ENCODE measurements around the gene STK39.
"Not testable (repeated sequence)": the region's sequence is repeated elsewhere in the genome, so short reads cannot be mapped to it uniquely, and the experiment has no call there.

GRCh38 chr2:168081452-168081851, 165.9 kb downstream of the STK39 start:
- not testable (repeated sequence) for TF ChIP-seq CTCF (conservative IDR thresholded peaks at IDR 0.05; ENCODE audit: low read depth, low read length); CEBPB (IDR thresholded peaks at IDR 0.05; ENCODE audit: low read depth, low read length); POLR2A (IDR thresholded peaks at IDR 0.05; ENCODE audit: low read depth, low read length); MAFK (IDR thresholded peaks at IDR 0.05; ENCODE audit: low read depth, low read length); FOS (IDR thresholded peaks at IDR 0.05; ENCODE audit: low read depth, low read length); ELK1 (IDR thresholded peaks at IDR 0.05; ENCODE audit: borderline replicate concordance, low read depth, low read length); NFE2L2 (IDR thresholded peaks at IDR 0.05; ENCODE audit: low read depth, low read length); USF2 (IDR thresholded peaks at IDR 0.05; ENCODE audit: low read depth, low read length); RCOR1 (IDR thresholded peaks at IDR 0.05; ENCODE audit: insufficient replicate concordance, low read length); CHD1 (IDR thresholded peaks at IDR 0.05; ENCODE audit: low read depth, low read length); SMC3 (IDR thresholded peaks at IDR 0.05; ENCODE audit: low read depth, low read length)
